Activated CD8-positive, alpha-beta memory T cell treated with anti-CD3 and anti-CD28 coated beads, Interleukin-2, amount 50 U/mL, for 24 hours (primary cell): ENCODE results near the gene TM4SF5.
"Not testable (repeated sequence)": the region's sequence is repeated elsewhere in the genome, so short reads cannot be mapped to it uniquely, and the experiment has no call there.

ENCODE experiments used
- DNase-seq: peaks from one replicate; pipeline ENCODE4 v3.0.0-alpha.2; 2020; ENCODE audit errors: extremely low read depth

Gene TM4SF5

DNA sequence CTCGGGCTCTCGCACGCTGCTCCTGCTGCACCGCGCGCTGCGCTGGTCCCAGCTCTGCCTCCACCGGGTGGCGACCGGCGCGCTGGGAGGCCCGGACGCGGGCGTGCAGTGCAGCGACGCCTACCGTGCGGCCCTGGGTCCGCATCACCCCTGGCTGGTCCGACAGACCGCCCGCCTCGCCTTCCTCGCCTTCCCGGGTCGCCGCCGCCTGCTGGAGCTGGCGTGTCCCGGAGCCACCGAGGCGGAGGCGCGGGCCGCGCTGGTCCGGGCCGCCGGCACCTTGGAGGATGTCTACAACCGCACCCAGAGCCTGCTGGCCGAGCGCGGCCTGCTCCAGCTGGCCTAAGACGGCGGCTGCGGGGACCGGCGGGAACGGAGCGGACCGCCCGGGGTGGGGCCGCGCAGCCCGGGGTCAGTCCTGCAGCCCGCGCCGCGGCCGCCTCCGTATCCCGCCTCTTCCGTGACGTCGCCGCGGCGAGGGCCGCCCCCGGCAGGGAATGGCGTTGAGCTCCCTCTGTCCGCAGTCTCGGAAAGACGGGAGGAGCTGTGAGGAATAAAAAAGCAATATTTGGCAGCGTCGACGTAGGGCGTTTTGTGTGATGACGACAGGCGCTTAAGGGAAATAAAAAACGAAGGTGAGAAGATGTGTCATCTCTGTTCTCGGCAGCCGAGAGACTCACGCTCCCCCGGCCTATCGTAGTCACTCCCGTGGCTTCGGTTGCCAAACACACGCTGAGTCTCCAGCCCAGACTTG is 18.4 kb downstream of the TM4SF5 start:
- DNase-seq = peak; percentile 47

DNA sequence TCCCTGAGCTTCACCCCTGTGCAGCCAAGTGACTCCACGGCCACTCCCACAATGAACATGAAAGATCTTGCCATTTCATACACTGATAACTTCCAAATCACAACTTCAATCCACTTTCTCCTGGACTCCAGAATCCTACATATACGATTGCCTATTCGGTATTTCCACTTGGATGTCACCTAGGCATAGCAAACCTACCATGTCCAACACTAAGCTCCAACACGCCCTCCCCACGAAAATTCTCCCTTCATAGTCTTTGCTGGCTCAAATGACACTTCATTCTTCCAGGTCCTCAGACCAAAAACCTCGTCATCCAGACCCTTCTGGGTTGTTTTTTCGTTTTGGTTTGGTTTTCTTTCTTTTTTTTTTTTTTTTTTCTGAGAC is 19.0 kb downstream of the TM4SF5 start:
- no peak for DNase-seq

DNA sequence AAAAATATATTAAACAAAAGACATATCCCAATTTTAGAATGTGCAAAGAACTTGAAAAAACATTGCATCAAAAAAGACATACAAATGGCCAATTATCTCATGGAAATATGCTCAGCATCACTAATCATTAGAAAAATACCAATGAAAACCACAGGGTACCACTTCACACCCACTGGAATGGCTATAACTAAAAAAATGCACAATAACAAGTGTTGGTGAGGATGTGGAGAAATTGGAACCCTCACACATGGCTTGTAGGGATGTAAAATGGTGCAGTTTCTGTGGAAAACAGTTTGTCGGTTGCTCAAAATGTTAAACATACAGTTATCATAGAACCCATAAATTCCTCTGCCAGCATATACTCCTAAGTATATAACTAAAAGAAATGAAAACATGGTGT is 23.5 kb downstream of the TM4SF5 start:
- no peak for DNase-seq

DNA sequence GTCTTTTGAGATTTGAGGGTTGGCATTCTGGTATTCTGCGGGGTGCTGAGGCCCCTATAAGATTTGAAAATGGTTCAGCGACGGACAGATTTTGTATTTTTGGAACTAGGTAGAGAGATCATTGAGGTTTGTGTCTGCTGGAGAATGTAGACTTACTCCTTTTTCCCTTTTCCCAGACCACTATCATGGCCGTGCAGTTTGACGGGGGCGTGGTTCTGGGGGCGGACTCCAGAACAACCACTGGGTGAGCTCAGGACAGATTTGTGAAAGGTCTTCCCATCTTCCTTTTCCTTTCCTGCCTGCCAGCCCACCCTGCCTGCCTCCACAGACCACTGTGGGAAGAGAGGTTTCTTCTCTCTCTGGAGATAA is 24.9 kb downstream of the TM4SF5 start:
- no peak for DNase-seq

DNA sequence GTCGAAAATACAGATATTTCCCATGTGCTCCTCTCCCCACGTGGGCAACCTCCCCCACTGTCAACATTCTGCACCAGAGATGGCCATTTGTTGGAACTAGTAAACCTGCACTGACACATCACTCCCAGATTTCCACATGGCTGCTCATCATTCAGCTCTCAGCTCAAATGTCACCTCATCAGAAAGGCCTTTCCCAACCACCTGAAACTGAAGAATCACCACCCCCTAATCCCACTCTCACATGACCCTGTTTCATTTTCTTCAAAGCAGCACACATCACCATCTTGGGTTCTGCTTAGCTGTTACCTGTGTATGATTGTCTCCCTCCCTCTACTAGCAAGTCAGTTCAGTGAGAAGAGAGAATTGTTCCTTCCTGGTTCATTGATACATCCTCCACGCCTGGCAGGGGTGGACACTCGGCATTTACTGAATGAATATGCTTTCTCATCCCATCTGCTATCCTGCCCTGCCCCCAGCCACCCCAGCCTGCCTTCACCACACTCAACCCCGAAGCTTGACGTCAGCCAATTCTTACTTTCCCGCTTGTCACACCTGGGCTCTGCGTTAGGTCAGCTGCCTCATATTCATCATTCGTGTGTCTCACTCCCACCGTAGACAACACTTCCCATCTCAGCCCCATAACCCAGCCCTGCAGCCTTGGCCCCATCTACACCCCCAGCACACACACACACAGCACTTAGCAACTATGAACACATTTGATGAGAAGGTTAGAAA is 28.9 kb downstream of the TM4SF5 start:
- no peak for DNase-seq

DNA sequence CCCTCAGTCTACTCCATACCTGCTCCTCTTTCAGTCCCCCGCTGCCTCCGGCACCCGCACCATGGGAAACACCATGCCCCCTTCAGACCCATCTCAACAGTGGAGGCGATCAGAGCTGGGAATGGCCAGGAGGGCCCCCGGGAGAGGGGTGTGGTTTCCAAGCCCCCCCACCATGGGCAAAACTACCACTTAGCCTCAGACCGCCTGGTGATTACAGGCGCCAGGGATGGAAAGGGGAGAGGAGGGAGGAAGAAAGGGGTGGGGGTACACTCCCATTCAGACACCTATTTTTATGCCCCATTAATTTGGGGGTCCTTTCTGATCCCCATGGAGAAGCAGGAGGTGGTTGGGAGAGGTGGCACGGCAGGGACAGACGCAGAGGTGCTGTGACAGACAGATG is 30.5 kb downstream of the TM4SF5 start, which contains the start of gene C17orf114:
Gene C17orf114 (minus strand): TSS at position 101 of the 400 bp plus-strand sequence.
- DNase-seq = no peak

DNA sequence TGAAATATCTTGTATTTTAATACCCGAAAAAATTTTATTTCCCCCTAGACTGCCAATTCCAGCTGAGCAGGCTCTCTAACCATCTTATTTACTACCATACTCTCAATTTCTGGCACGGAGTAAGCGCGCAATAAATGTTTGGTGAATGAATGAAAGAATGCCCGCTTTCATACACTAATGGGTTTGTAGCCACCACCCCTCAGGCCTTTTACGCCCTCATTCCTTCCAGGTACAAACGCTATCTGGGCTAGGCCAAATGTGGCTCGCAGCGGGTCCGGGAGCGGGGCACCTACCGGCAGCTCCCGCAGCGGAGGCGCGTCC is 34.7 kb downstream of the TM4SF5 start:
- DNase-seq = no peak

DNA sequence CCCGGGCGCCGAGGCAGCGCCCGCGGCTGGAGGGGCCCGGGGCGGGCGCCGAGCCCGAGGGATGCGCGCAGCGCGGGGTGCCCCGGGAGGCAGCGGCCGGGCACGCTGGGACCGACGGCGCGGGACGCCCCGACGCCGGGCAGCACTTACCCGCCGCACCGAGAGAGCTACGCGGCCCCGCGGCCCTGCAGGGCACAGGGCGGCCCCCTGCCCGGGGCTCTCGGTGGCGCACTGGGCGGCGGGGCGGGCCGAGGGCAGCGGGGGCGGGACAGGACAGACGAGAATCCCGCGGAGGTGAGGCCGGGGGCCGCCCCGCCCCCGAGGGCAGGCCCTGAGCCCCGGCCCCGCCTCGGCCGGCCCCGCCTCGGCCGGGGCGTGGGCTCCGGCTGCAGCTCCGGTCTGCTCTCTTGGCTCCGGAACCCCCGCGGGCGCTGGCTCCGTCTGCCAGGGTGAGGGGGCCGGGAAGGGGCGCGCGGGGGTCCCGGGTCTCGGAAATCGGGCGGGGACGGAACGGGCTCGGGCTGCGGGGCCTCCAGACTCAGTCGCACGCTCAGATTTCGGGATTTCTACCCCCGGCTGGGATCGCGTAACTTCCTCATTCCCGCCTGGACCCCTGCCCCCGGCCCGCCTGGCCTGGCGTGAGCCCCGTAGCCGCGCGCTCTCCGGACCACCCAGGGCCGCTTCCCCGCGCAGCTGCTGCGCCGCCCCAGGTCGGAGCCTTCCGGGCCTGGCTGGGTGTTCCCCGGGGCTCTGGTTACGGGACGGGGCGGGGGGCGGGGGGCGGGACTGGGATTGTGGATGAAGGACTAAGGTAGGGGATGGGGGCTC is 35.3 kb downstream of the TM4SF5 start, which contains the start of gene PLD2:
Gene PLD2 (plus strand): TSS at position 376 of the 828 bp plus-strand sequence. CDS start 621 bp downstream, outside the sequence.
- DNase-seq = peak; percentile 38

DNA sequence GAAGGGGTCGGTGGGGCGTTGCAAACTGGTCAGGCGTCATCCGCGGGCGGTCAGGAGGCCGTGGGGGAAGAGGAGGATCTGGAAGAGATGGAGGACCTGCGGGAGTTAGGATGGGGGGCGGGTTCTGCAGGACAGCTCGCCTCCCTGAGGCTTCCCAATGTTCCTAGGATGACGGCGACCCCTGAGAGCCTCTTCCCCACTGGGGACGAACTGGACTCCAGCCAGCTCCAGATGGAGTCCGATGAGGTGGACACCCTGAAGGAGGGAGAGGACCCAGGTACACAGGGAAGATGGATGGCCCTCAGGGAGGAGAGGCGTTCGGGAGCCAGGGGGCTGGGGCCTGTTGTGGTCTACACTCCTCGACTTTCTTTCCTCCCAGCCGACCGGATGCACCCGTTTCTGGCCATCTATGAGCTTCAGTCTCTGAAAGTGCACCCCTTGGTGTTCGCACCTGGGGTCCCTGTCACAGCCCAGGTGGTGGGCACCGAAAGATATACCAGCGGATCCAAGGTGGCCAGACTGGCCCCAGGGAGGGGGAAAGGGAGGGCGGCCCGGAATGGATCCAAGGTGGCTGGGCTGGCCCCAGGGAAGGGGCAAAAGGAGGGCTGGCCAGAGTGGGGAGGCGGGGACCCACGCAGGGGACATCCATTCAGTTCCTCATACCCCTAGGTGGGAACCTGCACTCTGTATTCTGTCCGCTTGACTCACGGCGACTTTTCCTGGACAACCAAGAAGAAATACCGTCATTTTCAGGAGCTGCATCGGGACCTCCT is 36.1 kb downstream of the TM4SF5 start:
- DNase-seq = no peak

DNA sequence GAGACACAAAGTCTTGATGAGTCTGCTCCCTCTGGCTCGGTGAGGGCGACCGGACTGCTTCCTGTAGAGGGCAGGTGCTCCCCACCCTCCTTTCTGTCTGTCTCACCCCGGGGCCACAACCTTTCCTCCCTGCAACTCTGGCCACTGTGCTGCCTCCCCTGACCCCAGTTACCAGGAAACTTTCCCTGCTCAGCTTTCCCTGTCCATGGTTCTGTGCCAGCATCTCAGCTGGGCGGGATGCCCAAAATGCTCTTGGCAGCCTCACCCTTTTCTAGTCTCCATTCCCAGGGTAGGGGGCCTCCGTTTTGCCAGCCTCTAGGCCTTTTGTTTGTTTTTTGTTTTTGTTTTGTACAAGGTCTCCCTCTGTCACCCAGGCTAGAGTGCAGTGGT is 36.7 kb downstream of the TM4SF5 start:
- no peak for DNase-seq

DNA sequence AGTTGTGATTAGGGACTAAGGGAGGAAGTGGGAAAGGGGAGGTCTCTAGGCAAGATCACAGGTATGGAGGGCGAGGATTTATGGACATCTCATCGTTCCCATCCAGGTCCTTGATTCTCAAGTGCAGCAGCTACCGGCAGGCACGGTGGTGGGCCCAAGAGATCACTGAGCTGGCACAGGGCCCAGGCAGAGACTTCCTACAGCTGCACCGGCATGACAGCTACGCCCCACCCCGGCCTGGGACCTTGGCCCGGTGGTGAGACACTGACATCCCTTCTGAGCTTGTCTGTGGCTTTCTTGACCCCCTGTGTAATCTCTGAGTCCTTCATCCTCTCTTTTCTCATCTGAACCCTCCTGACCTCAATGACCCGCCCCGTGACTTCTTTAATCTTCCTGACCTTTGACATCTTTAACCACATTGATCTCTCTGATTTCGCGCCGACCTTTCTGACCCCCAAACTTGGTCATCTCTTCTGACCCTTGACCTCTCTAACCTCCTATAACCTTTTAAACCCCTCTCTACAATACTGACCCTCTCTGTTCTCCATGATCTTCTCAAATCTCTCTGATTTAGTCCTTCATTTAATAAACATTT is 39.1 kb downstream of the TM4SF5 start:
- DNase-seq = no peak

DNA sequence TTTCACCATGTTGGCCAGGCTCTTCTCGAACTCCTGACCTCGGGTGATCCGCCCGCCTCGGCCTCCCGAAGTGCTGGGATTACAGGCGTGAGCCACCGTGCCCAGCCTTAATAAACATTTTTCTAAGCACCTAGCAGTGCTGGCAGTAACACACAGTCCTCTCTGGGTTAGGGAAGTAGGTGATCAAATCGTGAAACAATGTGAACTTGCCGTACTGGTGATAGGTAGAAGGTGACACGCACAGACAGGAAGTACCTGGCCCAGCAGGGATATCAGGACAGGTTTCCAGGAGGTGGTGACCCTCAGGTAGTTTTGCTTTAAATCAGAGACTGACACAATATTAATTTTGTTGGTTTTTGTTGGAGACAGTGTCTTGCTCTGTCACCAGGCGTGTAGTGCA is 39.8 kb downstream of the TM4SF5 start:
- DNase-seq = no peak

DNA sequence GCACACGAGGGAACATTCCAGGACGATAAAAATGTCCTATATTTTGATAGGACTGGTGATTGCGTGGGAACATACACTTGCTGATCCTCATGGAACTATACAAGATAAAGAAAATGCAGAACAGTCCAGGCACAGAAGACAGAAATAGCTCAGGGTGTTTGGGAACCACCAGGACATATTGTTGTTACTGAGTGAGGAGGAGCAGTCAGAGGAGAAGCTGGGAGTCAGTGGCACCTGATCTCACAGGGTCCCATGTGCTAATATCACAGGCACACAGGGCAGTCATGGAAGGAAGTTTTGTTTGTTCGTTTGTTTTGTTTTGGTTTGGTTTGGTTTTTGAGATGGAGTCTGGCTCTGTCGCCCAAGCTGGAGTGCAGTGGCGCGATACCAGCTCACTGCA is 41.0 kb downstream of the TM4SF5 start:
- DNase-seq = no peak

DNA sequence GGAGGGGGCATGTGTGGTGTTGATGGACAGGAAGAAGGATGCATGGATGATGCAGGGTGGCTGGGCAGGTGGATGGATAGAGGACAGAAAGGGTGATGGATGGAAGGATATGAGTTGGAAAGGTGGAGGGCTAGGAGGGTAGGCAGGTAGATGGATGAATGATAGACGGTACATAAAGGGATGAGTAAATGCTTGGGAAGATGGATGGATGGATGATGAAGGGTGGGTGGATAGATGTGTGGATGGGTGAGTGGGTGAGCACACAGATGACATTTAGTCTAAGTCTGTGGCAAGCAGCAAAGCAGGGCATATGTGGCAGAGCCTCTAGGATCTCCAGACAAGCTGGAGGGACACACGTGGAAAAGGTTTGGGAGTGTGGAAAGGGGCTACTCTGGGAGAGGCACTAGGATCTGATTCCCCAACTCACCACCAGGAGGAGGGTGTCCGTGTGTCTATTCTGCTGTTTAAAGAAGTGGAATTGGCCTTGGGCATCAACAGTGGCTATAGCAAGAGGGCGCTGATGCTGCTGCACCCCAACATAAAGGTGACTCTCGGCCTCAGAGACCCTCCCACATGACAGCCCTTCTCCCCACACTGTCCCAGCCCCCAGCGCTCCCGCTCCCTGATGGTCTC is 43.5 kb downstream of the TM4SF5 start:
- no peak for DNase-seq

DNA sequence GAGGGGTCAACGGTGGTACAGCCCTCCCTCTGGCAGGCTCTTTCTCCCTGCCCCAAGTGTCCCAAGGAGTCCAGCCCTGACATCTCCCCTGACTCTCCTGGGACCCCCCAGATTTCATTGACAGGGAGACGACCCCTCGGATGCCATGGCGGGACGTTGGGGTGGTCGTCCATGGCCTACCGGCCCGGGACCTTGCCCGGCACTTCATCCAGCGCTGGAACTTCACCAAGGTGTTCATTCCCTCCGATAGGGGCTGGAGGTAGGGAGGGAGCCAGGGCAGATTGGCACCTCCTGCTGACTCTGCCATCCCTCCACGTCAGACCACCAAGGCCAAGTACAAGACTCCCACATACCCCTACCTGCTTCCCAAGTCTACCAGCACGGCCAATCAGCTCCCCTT is 45.1 kb downstream of the TM4SF5 start:
- no peak for DNase-seq

DNA sequence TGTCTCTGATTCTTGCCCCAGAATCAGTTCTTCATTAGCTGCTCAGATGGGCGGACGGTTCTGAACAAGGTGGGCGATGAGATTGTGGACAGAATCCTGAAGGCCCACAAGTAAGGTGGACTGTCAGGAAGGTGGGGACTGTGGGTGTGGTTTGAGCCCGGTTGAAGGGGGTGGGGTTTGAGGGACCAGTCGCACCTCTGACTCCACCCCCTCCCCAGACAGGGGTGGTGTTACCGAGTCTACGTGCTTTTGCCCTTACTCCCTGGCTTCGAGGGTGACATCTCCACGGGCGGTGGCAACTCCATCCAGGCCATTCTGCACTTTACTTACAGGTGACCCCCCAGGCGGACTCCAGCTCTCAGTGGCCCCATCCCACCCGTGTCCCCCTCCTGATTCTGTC is 46.6 kb downstream of the TM4SF5 start:
- no peak for DNase-seq

DNA sequence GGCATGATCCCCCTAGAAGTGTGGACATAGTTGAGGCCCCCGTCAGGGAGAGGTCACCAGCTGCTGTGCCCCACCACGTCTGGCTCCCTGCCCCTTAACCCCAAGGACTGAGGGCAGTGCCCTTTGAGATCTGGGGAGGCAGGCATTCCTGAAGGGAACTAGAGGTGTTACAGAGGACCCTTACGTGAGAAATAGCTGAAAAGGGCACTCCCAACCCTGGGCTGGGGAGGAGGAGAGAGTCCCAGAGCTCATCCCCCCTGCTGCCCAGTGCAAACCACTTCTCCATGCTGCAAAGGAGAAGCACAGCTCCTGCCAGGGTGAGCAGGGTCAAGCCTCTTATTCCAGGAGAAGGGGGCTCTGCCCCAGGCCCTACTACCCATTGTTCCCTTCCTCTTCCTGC is 51.1 kb downstream of the TM4SF5 start:
- DNase-seq = no peak

DNA sequence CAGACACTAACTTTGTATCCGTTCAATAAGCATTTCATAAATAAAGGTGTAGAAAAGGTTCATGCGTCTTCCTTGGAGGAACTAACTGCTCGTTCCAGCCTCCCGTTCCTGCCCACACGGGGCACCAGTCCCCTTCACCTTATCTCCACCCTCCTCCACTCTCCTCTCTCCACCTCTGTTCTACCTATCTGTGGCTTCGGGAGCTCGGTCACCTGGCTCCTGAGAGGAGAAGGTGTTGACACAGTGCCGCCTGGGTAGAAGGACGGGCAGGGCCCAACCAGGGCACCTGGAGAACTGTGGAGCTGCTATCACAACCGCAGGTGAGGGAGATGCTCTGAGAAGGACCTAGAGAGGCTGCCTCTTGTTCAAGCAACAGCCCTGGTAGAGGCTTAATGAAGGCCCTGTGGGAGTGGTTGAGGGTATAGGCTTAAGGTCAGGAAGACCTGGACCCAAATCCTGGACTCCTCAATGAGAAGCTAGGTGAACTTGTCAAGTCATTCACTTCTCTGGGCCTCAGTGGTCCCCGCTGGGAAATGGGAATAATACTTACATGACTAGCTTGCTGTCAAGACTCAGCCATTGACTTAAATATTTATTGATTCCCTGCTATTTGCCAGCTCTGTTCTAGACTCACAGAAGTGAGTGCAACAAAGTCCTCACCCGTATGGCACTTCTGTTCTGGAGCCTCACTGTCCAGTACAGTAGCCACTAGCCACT is 51.8 kb downstream of the TM4SF5 start:
- no peak for DNase-seq

DNA sequence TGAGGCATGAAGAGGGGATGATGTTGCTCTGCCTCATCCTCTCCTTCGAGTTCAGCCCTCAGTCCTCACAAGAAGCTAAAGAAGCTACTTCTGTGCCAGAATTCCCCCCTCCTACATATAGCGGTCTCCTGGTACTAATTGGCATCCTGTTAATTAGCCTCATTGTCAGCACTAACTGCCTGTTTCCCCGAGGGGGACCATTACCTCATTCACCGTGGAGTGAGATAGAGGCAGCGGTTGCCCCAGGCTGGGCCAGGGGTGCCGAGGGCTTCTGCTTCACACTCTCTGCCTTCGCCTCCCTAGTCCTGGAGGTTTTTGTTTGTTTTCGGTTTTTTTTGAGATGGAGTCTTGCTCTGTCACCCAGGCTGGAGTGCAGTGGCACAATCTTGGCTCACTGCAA is 55.7 kb downstream of the TM4SF5 start:
- no peak for DNase-seq

DNA sequence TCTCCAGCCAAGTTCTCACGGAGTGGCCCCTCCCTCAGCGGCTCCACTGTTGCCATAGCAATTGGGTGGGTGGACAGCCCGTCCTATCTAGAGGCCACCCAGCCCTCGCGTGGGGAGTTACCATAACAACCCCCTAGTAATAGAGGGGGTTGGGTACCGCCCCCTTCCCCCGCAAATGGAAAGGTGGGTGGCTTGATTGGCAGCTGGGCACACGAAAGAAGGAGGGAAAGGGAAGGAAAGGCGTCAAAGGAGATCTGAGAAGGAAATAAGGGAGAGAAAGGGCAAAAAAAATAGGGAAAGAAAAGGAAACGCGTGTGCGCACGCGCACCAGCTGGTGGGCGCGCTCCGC is 61.1 kb downstream of the TM4SF5 start:
- DNase-seq = not testable (repeated sequence)
